ENCODE data around the gene CCDC91.

DNA sequence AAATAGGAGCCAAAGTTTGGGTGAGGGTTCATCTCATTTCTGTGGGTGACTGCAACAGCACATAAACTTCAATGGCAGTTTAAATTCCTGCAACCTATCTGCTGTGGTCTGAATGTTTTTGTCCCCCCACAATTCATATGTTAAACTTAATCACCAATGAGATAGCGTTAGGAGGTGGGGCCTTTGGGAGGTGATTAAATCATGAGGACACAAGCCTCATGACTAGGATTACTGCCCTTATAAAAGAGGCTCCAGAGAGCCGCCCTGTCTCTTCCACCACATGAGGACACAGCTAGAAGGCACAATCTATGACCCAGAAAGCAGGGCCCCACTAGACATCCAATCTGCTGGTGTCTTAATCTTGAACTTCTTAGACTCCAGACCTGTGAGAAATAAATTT lies 3.8 kb upstream of the CCDC91 start:
- TF ChIP-seq BCOR (IDR thresholded peaks at IDR 0.05): no peak
- no peak for TF ChIP-seq BACH1 (tag; IDR thresholded peaks at IDR 0.05)
